Tibial artery (tissue), 4 donors: ENCODE data around the gene COX6B1.

Experiments used
- DNase-seq, 2 donors: peaks; one replicate each; pipeline ENCODE4 v3.0.0-alpha.2; 2019
- H3K27ac ChIP-seq, 2 donors: fragments of 200-600 bp; sonication (generic) in 1 of 2; 1 replicate in 1 of 2; 2 replicates in 1 of 2; pipeline ENCODE4 v1.5.1; 2018 to 2019; ENCODE audit warnings: mild to moderate bottlenecking in 1 of 2
- H3K27me3 ChIP-seq, 2 donors: fragments of 200-600 bp; sonication (generic) in 1 of 2; one replicate each; pipeline versions ENCODE4 v1.5.1 to v1.6.0; 2016 to 2019
- H3K36me3 ChIP-seq, 3 donors: fragments of 200-600 bp; sonication (generic) in 2 of 3; one replicate each; pipeline ENCODE4 v1.5.1; 2016 to 2019; ENCODE audit warnings: mild to moderate bottlenecking in 2 of 3
- H3K4me1 ChIP-seq, 4 donors: fragments of 200-600 bp; sonication (generic) in 2 of 4; 1 replicate in 3 of 4; 2 replicates in 1 of 4; pipeline ENCODE4 v1.5.1; 2016 to 2019
- H3K4me3 ChIP-seq, 2 donors: fragments of 200-600 bp; sonication (generic) in 1 of 2; 1 replicate in 1 of 2; 2 replicates in 1 of 2; pipeline ENCODE4 v1.5.1; 2018 to 2019; ENCODE audit warnings: mild to moderate bottlenecking in 2 of 2
- H3K9me3 ChIP-seq, 3 donors: fragments of 200-600 bp; sonication (generic) in 1 of 3; one replicate each; pipeline ENCODE4 v1.5.1; 2016 to 2019
- intact Hi-C: fragments of 100-400 bp; cut with DNase I; formaldehyde crosslinking; loops from one replicate; pipeline ENCODE4 v1.15.0; 2023; ENCODE audit warnings: low total_unique reads
- TF ChIP-seq, protein P1 (sequence below), 2 experiments: fragments of 200-600 bp in 1 of 2; fragments of 450-650 bp in 1 of 2; IDR thresholded peaks; one replicate each; pipeline ENCODE4 v1.5.1; 2017 to 2019; ENCODE audit warnings: antibody characterized with exemption in 2 of 2, mild to moderate bottlenecking in 1 of 2, moderate library complexity in 1 of 2

The COX6B1 gene

DNA sequence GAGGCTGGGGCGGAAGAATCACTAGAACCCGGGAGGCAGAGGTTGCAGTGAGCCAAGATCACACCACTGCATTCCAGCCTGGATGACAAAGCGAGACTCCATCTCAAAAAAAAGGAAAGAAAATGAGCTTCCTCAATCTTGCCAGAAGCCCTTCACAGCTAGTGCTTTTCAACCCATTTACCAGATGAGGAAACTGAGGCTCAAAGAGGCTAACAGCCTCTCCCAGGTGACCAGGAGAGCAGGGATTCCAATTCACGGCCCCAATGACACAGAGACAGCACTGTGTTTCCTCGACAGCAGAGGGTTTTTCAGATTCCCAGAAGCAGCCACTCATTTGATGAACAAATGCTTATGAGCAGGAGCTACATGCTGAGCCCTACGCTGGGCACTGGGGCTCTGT, 21.4 kb downstream of the COX6B1 start:
- peaks cover 0 to 7% (median 3%) of the 10 kb centered on the region in 4 donors for H3K4me1 ChIP-seq
- H3K27ac ChIP-seq = no peak overlapping the region
- TF ChIP-seq, protein P1, sequence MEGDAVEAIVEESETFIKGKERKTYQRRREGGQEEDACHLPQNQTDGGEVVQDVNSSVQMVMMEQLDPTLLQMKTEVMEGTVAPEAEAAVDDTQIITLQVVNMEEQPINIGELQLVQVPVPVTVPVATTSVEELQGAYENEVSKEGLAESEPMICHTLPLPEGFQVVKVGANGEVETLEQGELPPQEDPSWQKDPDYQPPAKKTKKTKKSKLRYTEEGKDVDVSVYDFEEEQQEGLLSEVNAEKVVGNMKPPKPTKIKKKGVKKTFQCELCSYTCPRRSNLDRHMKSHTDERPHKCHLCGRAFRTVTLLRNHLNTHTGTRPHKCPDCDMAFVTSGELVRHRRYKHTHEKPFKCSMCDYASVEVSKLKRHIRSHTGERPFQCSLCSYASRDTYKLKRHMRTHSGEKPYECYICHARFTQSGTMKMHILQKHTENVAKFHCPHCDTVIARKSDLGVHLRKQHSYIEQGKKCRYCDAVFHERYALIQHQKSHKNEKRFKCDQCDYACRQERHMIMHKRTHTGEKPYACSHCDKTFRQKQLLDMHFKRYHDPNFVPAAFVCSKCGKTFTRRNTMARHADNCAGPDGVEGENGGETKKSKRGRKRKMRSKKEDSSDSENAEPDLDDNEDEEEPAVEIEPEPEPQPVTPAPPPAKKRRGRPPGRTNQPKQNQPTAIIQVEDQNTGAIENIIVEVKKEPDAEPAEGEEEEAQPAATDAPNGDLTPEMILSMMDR (IDR thresholded peaks at IDR 0.05) = no peak
- intact Hi-C loops = no loop called here
- H3K9me3 ChIP-seq = no peaks in the 10 kb centered on the region
- H3K27me3 ChIP-seq = peaks cover 0 to 26% of the 10 kb centered on the region in 2 donors
- H3K4me3 ChIP-seq = no peak overlapping the region
- DNase-seq = no peak
- peaks cover 0 to 12% (median 0%) of the 10 kb centered on the region in 3 donors for H3K36me3 ChIP-seq

DNA sequence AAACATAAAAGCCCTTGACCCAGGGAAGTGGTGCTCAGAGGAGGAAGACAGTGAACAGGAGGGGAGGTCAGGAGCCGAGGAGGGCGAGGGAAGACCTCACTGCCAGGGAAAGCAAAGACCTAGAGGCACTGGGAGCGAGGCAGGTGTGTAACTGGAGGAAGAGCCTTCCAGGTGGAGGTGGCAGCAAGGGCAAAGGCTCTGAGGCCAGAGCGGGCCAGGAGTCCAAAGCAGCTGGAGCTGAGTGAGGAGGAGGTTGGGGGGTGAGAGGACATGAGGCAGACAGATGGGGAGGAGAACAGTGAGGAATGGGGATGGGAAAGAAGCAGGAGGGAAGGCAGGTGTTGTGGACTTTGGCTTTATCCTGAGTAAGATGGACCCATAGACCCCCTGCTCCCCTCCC, 21.9 kb downstream of the COX6B1 start:
- TF ChIP-seq, protein P1 (IDR thresholded peaks at IDR 0.05) = no peak
- H3K27ac ChIP-seq = no peak overlapping the region
- H3K9me3 ChIP-seq = no peaks in the 10 kb centered on the region
- peaks cover 0 to 8% (median 0%) of the 10 kb centered on the region in 3 donors for H3K36me3 ChIP-seq
- DNase-seq = no peak
- H3K4me3 ChIP-seq = no peak overlapping the region
- intact Hi-C loops = no loop called here
- H3K4me1 ChIP-seq = peaks cover 0 to 7% (median 3%) of the 10 kb centered on the region in 4 donors
- peaks cover 0 to 28% of the 10 kb centered on the region in 2 donors for H3K27me3 ChIP-seq

DNA sequence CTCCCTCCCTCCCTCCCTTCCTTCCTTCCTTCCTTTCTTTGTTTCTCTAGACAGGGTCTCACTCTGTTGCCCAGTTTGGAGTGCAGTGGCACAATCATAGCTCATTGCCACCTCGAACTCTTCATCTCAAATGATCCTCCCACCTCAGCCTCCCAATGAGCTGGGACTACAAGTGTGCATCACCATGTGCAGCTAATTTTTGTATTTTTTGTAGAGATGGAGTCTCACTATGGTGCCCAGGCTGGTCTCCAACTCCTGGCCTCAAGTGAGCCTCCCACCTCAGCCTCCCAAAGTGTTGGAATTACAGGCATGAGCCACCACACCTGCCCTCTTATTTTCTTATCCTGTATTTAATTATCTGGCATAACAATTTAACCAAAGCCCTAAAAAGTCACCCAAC, 22.6 kb downstream of the COX6B1 start:
- no peak for DNase-seq
- Histone ChIP-seq H3K4me3 (no peak overlapping the region), H3K27me3 (peaks cover 0 to 29% of the 10 kb centered on the region in 2 donors), H3K27ac (no peak overlapping the region), H3K9me3 (no peaks in the 10 kb centered on the region), H3K4me1 (peaks cover 0 to 7% (median 3%) of the 10 kb centered on the region in 4 donors), H3K36me3 (peaks cover 0 to 1% (median 0%) of the 10 kb centered on the region in 3 donors)
- TF ChIP-seq, protein P1 (IDR thresholded peaks at IDR 0.05) = no peak
- intact Hi-C loops = no loop called here

DNA sequence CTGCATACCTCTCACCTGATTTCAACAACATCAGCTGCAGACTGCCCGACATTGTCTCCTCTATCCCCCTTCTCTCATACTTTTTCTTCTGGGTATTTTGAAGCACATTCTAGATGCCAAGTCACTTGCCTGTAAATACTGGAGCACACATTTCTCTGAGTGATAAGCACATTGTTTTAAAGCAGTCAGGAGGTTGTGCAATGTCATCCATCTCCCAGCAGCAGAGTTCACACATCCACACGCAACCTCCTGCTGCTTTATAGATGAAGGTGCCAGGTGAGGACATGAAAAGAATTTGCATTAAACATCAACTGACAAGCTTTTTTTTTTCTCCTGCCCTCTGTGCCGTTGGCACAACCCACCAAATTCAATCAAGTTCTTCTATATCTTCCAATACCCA, 23.7 kb downstream of the COX6B1 start:
- TF ChIP-seq, protein P1 (IDR thresholded peaks at IDR 0.05) = no peak
- no peak overlapping the region for H3K4me3 ChIP-seq
- no peaks in the 10 kb centered on the region for H3K9me3 ChIP-seq
- DNase-seq = no peak
- intact Hi-C loops = no loop called here
- H3K27ac ChIP-seq = no peak overlapping the region
- H3K36me3 ChIP-seq = no peaks in the 10 kb centered on the region
- peaks cover 0 to 7% (median 3%) of the 10 kb centered on the region in 4 donors for H3K4me1 ChIP-seq
- peaks cover 0 to 39% of the 10 kb centered on the region in 2 donors for H3K27me3 ChIP-seq

DNA sequence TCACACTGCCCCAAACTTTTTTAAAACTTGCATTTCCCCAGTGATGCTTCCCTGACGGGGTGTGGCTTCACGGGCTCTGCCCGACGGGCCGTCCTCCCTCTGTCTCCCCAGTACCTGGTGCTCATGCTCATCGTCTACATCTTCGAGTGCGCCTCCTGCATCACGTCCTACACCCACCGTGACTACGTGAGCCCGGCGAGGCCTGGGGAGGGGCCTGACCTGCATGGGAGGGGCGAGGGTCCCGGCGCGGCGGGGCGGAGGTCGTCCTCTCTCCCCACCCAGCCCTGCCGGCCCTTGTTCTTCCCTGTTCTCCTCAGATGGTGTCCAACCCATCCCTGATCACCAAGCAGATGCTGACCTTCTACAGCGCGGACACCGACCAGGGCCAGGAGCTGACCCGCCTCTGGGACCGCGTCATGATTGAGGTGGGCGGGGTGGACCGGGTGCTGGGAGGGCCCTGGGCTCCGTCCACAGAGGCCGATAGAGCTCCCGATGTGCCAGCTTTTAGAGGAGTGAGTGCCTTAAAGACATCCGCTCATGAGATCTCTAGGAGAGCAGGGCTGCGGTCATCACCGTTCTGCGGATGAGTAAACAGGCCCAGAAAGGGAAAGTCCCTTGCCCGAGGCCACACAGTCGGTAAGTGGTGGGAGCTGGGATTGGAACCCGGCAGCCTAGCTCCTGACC, 25.1 kb downstream of the COX6B1 start:
- TF ChIP-seq, protein P1 (IDR thresholded peaks at IDR 0.05) = no peak
- Histone ChIP-seq H3K27me3 (peaks cover 0 to 47% of the 10 kb centered on the region in 2 donors), H3K27ac (no peak overlapping the region), H3K36me3 (no peaks in the 10 kb centered on the region), H3K4me1 (peaks cover 0 to 7% (median 3%) of the 10 kb centered on the region in 4 donors), H3K4me3 (peak overlapping the region in 1 of 2 donors; percentile 20), H3K9me3 (no peaks in the 10 kb centered on the region)
- DNase-seq = no peak
- intact Hi-C loops = no loop called here
